GM18861 (cell line): Measurements from ENCODE around the gene DCTPP1.

Source experiments
- ATAC-seq: cut with Tn5 transposase; IDR thresholded peaks from one replicate; pipeline ENCODE4 v1.9.1; 2021; ENCODE audit not compliant: unreplicated experiment

DCTPP1 gene

GRCh38 chr16:30382111-30382881 lies 47.5 kb downstream of the DCTPP1 start, which contains the start of gene SEPTIN1:
TSS of gene SEPTIN1 (minus strand) at chr16:30382561. CDS start at chr16:30382542, 19 bp downstream.
- ATAC-seq, result no peak

- ATAC-seq, result no peak
Observed at GRCh38 chr16:30381291-30382041, 48.4 kb downstream of the DCTPP1 start.

- no peak for ATAC-seq
Observed at GRCh38 chr16:30380803-30381208, 49.0 kb downstream of the DCTPP1 start.

- ATAC-seq, result no peak
Observed at GRCh38 chr16:30380072-30380802, 49.6 kb downstream of the DCTPP1 start.

GRCh38 chr16:30379158-30379783 lies 50.6 kb downstream of the DCTPP1 start:
- ATAC-seq, result no peak

GRCh38 chr16:30378236-30379157 lies 51.3 kb downstream of the DCTPP1 start:
- ATAC-seq, result peak; percentile 70

- peak; percentile 29 for ATAC-seq
Observed at GRCh38 chr16:30377812-30378235, 52.0 kb downstream of the DCTPP1 start.

GRCh38 chr16:30377050-30377811 lies 52.6 kb downstream of the DCTPP1 start:
- no peak for ATAC-seq

GRCh38 chr16:30376461-30376902 lies 53.3 kb downstream of the DCTPP1 start:
- ATAC-seq, result no peak

GRCh38 chr16:30375864-30376263 lies 54.0 kb downstream of the DCTPP1 start:
- no peak for ATAC-seq

- ATAC-seq, result no peak
Observed at GRCh38 chr16:30374538-30374937, 55.3 kb downstream of the DCTPP1 start, which contains the start of gene MYL11. TSS of gene MYL11 (plus strand) at chr16:30374802. CDS start at chr16:30374858, 56 bp downstream.
